ENCODE data around the gene TIGD3. TPM values are rescaled to one million over a fixed set of nuclear protein-coding genes. Genes with fewer than 3 reads are reported as not detected.

Gene TIGD3
- total RNA-seq, 2 experiments from 2014 or later: 0.58 to 1.1 TPM

DNA sequence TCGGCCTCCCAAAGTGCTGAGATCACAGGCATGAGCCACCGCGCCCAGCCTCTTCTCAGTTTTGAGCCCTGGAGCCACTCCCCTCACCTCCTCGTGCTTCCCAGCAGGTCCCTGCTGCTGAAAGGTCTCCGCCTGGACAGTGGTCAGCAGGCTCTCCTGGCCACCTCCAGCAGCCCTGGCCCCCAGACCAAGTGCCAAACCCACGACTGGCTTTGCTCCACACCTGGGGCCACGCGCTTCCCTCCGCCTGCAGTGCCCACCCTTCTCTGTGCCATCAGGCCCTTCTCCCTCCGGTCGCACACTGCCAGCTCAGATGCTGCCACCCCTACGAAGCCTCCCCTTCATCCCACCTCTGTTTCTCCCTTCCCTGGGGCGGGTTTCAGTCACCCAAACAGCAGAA lies 44.7 kb downstream of the TIGD3 start:
- intact Hi-C loops (cut with DNase I, micrococcal nuclease): no loop called here
- no peak for ATAC-seq
- H3K27me3 Mint-ChIP-seq: no peaks in the 10 kb centered on the region
- no peak overlapping the region for H3K4me3 Mint-ChIP-seq
- H3K27ac Mint-ChIP-seq: no peak overlapping the region
- DNase-seq: no peak
- no peaks in the 10 kb centered on the region for H3K9me3 Mint-ChIP-seq (ENCODE audit: low read depth)
- peaks cover 6% of the 10 kb centered on the region for H3K4me1 Mint-ChIP-seq
- ChIA-PET POLR2A (no interaction called here), CTCF (no interaction called here)
- peaks cover 27% of the 10 kb centered on the region for H3K36me3 Mint-ChIP-seq (ENCODE audit: low read depth)

DNA sequence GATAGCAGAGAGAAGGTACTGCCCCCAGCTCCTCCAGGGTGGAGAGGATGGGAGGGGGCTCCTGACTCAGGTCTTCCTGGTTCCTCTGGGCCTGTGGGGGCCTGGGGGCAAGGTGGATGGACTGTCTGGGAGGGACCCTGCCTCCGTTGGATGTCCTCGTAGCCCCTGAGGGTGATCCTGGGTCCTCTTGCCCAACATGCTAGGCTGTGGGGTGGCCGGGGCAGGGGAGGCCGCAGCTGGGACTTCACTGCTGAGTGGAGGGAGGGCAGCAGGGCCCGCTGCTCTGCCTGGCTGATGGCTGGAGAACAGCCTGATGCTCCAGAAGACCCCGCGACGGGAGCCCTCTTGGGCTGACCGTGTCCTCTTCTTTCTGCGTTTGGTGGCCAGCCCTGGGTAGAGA lies 45.3 kb downstream of the TIGD3 start:
- no peak overlapping the region for H3K4me3 Mint-ChIP-seq
- no peaks in the 10 kb centered on the region for H3K9me3 Mint-ChIP-seq (ENCODE audit: low read depth)
- no peak for ATAC-seq
- peaks cover 6% of the 10 kb centered on the region for H3K4me1 Mint-ChIP-seq
- no peaks in the 10 kb centered on the region for H3K27me3 Mint-ChIP-seq
- CTCF ChIA-PET: no interaction called here
- H3K27ac Mint-ChIP-seq: no peak overlapping the region
- DNase-seq: no peak
- POLR2A ChIA-PET: no interaction called here
- H3K36me3 Mint-ChIP-seq (ENCODE audit: low read depth): peaks cover 30% of the 10 kb centered on the region
- intact Hi-C loops (cut with DNase I, micrococcal nuclease): no loop called here

DNA sequence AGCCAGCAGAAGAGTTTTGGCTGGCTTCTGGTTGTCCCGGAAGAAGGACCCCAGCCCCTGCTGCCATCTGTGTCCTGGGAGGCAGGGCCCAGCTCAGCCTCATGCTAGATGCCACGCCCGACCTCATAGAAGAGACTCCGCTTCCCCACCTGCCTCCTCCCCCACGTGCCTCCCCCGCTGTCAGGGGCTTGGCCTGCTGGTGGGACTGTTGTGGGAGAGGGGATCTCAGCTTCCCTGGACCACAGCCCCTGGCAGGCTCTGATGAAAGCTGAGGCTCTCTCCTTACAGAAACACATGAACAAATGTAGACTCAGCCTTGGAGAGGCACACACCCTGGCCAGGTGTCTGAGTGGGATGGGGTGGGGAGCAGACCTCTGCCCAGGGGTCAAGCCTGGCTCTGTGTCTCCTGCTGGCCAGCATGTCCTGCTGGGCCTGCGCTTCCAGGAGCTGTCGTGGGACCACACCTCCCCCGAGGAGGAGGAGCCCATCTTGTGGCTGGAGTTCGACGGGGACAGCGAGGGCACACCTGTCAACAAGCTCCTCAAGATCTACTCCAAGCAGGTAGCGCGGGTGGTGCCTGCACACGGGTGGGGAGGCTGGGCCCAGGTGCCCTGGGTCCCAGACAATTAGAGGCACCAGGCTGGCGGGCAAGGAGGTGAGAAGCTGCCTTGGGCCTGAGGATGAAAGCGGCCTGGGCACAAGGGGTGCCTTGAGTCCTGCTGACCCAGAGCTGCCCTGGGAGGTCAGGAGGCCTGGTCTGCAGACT lies 45.9 kb downstream of the TIGD3 start:
- peaks cover 6% of the 10 kb centered on the region for H3K4me1 Mint-ChIP-seq
- DNase-seq: no peak
- no peaks in the 10 kb centered on the region for H3K9me3 Mint-ChIP-seq (ENCODE audit: low read depth)
- ATAC-seq: no peak
- H3K27me3 Mint-ChIP-seq: no peaks in the 10 kb centered on the region
- H3K36me3 Mint-ChIP-seq (ENCODE audit: low read depth): peaks cover 30% of the 10 kb centered on the region
- ChIA-PET POLR2A (no interaction called here), CTCF (interaction anchor here (0.6 kb wide), 1 partner anchor 489 kb away, joined by 3 read pairs; no protein-coding TSS in a partner anchor)
- H3K4me3 Mint-ChIP-seq: no peak overlapping the region
- intact Hi-C loops (cut with DNase I, micrococcal nuclease): no loop called here
- no peak overlapping the region for H3K27ac Mint-ChIP-seq

DNA sequence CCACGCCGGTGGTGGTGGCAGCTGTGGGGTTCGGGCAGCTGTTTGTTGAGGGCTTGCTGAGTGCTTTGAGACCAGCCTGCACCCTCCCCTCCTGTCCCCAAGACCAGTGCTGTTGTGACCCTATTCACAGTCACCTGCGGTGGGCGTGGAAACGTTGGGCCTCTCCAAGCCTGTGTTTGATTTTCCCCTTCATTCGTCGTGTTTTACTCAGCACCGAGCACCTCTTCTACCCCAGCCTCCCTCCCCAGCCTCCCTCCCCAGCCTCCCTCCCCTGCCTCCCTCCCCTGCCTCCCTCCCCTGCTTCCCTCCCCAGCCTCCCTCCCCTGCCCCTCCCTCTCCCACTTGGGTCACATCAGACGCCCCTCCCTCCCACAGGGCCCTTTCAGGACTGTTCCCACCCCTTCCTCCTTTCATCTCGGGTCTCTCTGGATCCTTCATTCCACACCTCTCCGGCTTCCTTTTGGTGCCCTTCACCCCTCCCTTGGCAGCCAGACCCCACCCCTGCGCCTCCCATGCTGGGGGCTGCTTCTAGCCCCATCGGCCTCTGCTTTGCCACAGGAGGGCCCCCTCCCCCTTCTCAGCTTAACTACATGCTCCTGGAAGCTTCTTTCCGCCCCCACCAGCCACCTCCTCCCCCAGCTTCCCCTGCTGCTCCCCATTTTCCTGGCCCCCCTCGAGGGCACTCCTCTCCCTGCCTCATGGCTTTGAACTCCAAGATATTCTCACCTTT lies 46.7 kb downstream of the TIGD3 start:
- Mint-ChIP-seq H3K9me3 (ENCODE audit: low read depth) (no peaks in the 10 kb centered on the region), H3K4me1 (peaks cover 6% of the 10 kb centered on the region), H3K36me3 (ENCODE audit: low read depth) (peaks cover 31% of the 10 kb centered on the region), H3K27me3 (no peaks in the 10 kb centered on the region), H3K27ac (no peak overlapping the region), H3K4me3 (no peak overlapping the region)
- DNase-seq: no peak
- intact Hi-C loops (cut with DNase I, micrococcal nuclease): no loop called here
- ChIA-PET CTCF (interaction anchor here (0.6 kb wide), 1 partner anchor 490 kb away, joined by 3 read pairs; no protein-coding TSS in a partner anchor), POLR2A (no interaction called here)
- ATAC-seq: no peak

DNA sequence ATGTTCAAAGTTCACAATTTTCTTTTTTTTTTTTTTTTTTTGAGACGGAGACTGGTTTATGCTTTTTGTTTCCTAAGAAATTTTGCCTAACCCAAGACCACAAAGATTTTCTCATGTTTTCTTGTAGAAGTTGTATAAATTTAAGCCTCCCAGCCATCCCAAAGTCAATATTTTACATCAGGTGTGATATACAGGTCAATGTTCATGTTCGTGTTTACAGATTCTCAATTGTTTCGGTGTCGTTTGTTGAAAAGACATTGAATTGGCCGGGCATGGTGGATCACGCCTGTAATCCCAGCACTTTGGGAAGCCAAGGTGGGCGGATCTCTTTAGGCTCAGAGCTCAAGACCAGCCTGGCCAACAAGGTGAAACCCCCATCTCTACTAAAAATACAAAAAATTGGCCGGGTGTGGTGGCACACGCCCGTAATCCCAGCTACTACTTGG lies 47.3 kb downstream of the TIGD3 start:
- peaks cover 6% of the 10 kb centered on the region for H3K4me1 Mint-ChIP-seq
- intact Hi-C loops (cut with DNase I, micrococcal nuclease): no loop called here
- DNase-seq (no peak), ATAC-seq (no peak)
- no peaks in the 10 kb centered on the region for H3K9me3 Mint-ChIP-seq (ENCODE audit: low read depth)
- CTCF ChIA-PET: interaction anchor here (0.6 kb wide), 1 partner anchor 63 kb away, joined by 3 read pairs; no protein-coding TSS in a partner anchor
- peaks cover 32% of the 10 kb centered on the region for H3K36me3 Mint-ChIP-seq (ENCODE audit: low read depth)
- H3K27me3 Mint-ChIP-seq: no peaks in the 10 kb centered on the region
- POLR2A ChIA-PET: no interaction called here
- no peak overlapping the region for H3K27ac Mint-ChIP-seq
- H3K4me3 Mint-ChIP-seq: no peak overlapping the region

DNA sequence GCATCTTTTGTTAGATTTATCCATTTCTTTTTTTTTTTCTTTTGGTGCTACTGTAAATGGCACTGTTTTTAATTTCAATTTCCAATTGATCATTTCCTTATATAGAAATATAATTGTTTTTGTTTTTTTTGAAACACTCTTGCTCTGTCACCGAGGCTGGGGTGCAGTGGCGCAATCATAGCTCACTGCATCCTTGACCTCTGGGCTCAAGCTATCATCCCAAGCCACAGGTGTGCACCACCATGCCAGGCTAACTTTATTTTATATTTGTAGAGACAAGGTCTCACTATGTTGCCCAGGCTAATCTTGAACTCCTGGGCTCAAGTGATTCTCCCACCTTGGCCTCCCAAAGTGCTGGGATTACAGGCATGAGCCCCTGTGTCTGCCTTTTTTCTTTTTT lies 48.2 kb downstream of the TIGD3 start:
- POLR2A ChIA-PET: interaction anchor here (0.7 kb wide), 1 partner anchor 95 kb away, joined by 6 read pairs; no protein-coding TSS in a partner anchor

DNA sequence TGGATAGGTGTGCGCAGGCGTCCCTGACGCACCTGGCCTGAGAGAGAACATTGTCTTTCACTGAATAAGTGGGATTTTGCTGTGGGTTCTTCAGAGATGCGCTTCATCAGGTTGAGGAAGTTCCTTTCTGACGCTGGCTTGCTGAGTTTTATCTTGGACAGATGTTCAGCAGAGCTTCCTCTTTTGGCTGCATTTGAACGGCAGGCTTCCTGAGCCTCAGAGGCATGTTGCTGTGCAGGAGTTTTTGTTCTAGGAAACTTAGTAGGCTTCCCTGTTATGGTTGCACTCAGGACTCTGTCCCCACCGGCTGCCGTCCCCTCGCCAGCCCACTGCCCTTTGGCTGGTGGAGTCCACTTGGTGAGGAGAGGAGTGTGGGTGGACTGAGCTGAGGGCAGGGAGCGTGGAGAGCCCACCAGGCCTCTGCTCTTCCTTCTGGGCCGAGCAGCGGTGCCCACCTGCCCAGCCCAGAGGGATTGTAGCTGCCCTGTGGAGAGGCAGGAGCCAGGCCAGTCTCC lies 49.1 kb downstream of the TIGD3 start:
- Mint-ChIP-seq H3K27ac (no peak overlapping the region), H3K27me3 (no peaks in the 10 kb centered on the region), H3K4me1 (peaks cover 6% of the 10 kb centered on the region), H3K9me3 (ENCODE audit: low read depth) (no peaks in the 10 kb centered on the region), H3K36me3 (ENCODE audit: low read depth) (peaks cover 25% of the 10 kb centered on the region), H3K4me3 (no peak overlapping the region)
- POLR2A ChIA-PET: no interaction called here
- intact Hi-C loops (cut with DNase I, micrococcal nuclease): no loop called here
- CTCF ChIA-PET: interaction anchor here (1.5 kb wide), 1 partner anchor 12 kb away, joined by 4 read pairs; no protein-coding TSS in a partner anchor
- no peak for ATAC-seq
- DNase-seq: no peak

More for the DNA sequence above, 48.2 kb downstream of the TIGD3 start:
- CTCF ChIA-PET: interaction anchor here (1.1 kb wide), 1 partner anchor 12 kb away, joined by 4 read pairs; no protein-coding TSS in a partner anchor
- Mint-ChIP-seq H3K27ac (no peak overlapping the region), H3K4me1 (peaks cover 6% of the 10 kb centered on the region), H3K27me3 (no peaks in the 10 kb centered on the region), H3K36me3 (ENCODE audit: low read depth) (peaks cover 28% of the 10 kb centered on the region), H3K9me3 (ENCODE audit: low read depth) (no peaks in the 10 kb centered on the region), H3K4me3 (no peak overlapping the region)
- DNase-seq (no peak), ATAC-seq (no peak)
- intact Hi-C loops (cut with DNase I, micrococcal nuclease): no loop called here

DNA sequence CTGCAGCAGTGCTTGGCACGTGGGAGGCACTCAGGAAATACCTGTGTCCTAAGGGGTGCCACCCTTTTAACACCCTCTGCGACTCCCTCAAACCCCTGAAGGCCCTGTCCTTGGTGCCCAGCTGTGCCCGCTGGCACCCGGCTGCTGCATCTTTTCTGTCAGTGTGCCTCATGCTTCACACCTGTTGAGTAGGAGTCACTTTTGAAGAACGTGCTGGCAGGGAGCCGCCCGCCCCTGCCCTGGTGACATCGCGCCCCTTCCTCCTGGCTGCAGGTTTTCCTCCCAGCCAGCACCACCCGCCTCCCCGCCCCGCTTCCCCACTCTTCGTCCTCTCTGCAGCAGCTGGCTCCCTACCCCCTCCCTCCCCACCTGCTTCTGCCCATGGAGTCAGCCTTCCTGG lies 49.7 kb downstream of the TIGD3 start:
- ATAC-seq: no peak
- peaks cover 6% of the 10 kb centered on the region for H3K4me1 Mint-ChIP-seq
- no peak overlapping the region for H3K4me3 Mint-ChIP-seq
- H3K27me3 Mint-ChIP-seq: no peaks in the 10 kb centered on the region
- ChIA-PET CTCF (interaction anchor here (1.5 kb wide), 1 partner anchor 12 kb away, joined by 4 read pairs; no protein-coding TSS in a partner anchor), POLR2A (interaction anchor here (0.5 kb wide), 1 partner anchor 10 kb away, joined by 3 read pairs; no protein-coding TSS in a partner anchor)
- intact Hi-C loops (cut with DNase I, micrococcal nuclease): no loop called here
- H3K27ac Mint-ChIP-seq: no peak overlapping the region
- no peaks in the 10 kb centered on the region for H3K9me3 Mint-ChIP-seq (ENCODE audit: low read depth)
- DNase-seq: no peak
- H3K36me3 Mint-ChIP-seq (ENCODE audit: low read depth): peaks cover 27% of the 10 kb centered on the region

DNA sequence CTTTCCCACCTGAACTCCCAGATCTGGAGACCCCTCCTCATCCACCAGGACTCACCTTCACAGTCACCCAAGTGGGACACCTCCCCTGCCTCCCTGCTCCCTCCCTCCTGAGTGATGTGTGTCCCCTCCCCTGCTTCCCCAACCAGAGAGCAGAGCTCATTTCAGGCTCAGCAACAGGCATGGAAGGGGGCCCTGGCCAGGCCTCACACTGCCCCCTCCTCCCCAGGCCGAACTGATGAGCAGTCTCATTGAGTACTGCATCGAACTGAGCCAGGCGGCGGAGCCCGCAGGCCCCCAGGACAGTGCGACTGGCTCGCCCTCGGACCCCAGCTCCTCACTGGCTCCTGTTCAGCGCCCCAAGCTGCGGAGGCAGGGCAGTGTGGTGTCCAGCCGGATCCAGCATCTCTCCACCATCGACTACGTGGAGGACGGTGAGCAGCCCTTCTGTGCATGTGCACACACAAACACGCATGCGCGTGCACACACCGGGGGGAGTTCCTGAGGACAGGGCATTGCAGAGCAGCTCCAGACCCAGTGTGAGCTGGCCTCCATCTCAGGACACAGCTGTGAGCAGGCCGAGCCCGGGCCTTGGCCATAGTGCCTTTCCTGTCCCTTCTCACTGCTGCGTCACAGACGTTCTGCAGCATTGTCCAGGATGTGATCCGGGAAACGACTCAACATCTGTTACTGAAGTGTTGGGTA lies 50.2 kb downstream of the TIGD3 start:
- no peak overlapping the region for H3K27ac Mint-ChIP-seq
- POLR2A ChIA-PET: interaction anchor here (0.5 to 1.0 kb wide), 3 partner anchors 10 to 131 kb away, joined by 3 to 4 read pairs (median 3); no protein-coding TSS in a partner anchor
- no peak for DNase-seq
- no peak overlapping the region for H3K4me3 Mint-ChIP-seq
- CTCF ChIA-PET: interaction anchor here (0.8 to 1.5 kb wide), 3 partner anchors 11 to 44 kb away, joined by 3 to 4 read pairs (median 3); no protein-coding TSS in a partner anchor
- no peak for ATAC-seq
- no peaks in the 10 kb centered on the region for H3K27me3 Mint-ChIP-seq
- H3K36me3 Mint-ChIP-seq (ENCODE audit: low read depth): peaks cover 24% of the 10 kb centered on the region
- intact Hi-C loops (cut with DNase I, micrococcal nuclease): no loop called here
- peaks cover 6% of the 10 kb centered on the region for H3K4me1 Mint-ChIP-seq
- H3K9me3 Mint-ChIP-seq (ENCODE audit: low read depth): no peaks in the 10 kb centered on the region
